T-helper 1 cell treated with Interleukin-12 subunit alpha and Interleukin-12 subunit beta and Interleukin-4 antibody, amounts not matched to agents 30 μg/mL and 1 μg/mL, for 36 hours (primary cell): ENCODE results near the gene CXCL14.

Source experiments
- H3K27ac Mint-ChIP-seq: one replicate; pipeline ENCODE4 v1.8.0; 2021; ENCODE audit warnings: mild to moderate bottlenecking, mixed read lengths
- H3K27me3 Mint-ChIP-seq: one replicate; pipeline ENCODE4 v1.8.0; 2021; ENCODE audit warnings: low read depth, mixed read lengths
- H3K36me3 Mint-ChIP-seq: one replicate; pipeline ENCODE4 v1.8.0; 2021; ENCODE audit warnings: low read depth, mixed read lengths
- H3K4me1 Mint-ChIP-seq: one replicate; pipeline ENCODE4 v1.8.0; 2021; ENCODE audit warnings: low read depth, mixed read lengths
- H3K4me3 Mint-ChIP-seq: one replicate; pipeline ENCODE4 v1.8.0; 2021; ENCODE audit warnings: mild to moderate bottlenecking, moderate library complexity, mixed read lengths
- H3K9me3 Mint-ChIP-seq: one replicate; pipeline ENCODE4 v1.8.0; 2021; ENCODE audit warnings: mixed read lengths

The CXCL14 gene

DNA sequence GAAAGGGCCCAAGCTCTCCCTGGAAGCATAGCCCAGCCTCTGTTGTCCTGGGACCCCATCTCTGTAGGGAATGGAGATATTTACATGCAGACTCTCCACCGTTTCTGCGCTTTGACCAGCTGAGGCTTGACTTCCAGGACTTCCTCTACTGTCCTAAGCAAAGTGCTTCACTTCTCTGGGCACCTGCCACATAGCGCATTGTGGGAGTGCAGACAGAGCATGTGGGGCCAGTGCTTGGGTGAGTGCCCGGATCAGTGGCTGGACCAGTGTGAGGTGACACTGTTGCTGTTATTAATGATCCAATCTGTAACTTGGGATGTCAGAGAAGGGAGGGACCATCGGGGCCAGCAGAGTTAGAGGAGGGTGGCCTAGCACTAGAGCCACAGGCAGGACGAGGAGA, 10.5 kb downstream of the CXCL14 start:
- Mint-ChIP-seq H3K4me3 (no peak overlapping the region), H3K9me3 (no peaks in the 10 kb centered on the region), H3K36me3 (no peaks in the 10 kb centered on the region), H3K4me1 (peaks cover 2% of the 10 kb centered on the region), H3K27me3 (peaks cover 23% of the 10 kb centered on the region), H3K27ac (no peak overlapping the region)

DNA sequence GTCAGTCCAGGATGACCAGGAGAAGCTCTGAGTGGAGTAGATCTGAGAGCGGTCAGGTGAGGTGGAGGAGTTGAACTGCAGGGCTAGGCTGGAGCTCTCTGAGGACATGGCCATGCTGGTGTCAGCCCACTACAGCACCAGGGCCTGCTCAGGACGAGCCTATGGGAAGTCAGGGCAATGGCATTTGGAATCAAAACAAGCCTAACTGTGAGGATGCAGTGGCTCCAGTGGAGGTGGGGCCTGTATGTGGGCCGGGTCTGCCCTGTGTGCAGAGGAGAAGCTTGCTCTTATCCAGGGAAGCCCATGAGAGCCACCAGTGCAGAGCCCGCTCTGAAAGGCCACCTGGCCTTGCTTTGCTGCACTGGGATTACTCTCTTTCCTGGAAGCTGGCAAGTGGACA, 11.1 kb downstream of the CXCL14 start:
- H3K4me1 Mint-ChIP-seq = peaks cover 2% of the 10 kb centered on the region
- H3K4me3 Mint-ChIP-seq = no peak overlapping the region
- H3K27me3 Mint-ChIP-seq = peaks cover 22% of the 10 kb centered on the region
- H3K27ac Mint-ChIP-seq = no peak overlapping the region
- H3K9me3 Mint-ChIP-seq = no peaks in the 10 kb centered on the region
- no peaks in the 10 kb centered on the region for H3K36me3 Mint-ChIP-seq

DNA sequence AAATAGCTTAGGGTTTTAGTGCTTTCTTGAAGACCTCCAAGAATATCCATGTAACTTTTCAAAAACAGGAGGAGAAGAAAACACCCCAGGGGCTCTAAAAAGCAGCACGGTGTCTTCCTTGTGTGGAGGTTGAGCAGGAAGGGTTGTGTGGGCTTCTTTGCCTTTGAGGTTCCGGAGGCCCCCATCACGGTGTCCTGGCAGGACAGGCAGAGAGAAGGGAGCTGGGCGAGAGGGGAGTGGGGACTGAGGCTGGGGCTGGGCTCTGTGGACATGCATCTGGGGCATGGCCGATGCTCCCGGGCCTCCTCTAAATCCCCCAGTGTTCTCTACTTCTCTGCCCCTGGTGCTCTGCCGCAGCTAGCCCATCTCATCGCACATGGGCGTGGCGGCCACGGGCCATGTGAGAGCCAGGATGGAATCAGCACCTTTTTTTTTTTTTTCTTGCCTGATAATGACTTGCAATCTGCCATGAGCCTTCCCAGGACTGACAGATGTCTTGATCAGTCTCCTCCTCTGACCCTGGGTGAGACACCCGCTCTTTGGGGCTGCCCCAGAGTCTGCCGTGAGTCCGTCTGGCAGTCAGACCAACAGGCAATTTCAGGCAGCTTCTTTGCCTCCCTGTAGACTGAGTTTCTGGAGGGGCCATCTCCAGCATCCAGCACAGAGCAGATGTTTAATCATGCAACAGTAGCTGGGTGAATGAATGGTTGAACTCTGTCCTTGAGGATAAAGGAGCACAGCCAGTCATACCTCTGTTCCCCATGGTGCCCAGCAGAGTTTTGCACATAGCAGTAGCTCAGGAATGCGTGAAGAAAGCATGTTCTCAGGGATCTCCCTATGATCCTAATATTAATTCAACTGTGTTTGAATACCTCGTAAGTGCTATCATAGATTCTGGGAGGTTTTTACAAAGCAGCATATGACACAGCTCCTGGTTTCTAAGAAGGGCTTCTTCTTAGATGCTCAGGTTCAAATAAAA, 12.1 kb downstream of the CXCL14 start:
- Mint-ChIP-seq H3K27me3 (peaks cover 16% of the 10 kb centered on the region), H3K9me3 (no peaks in the 10 kb centered on the region), H3K4me3 (no peak overlapping the region), H3K36me3 (no peaks in the 10 kb centered on the region), H3K27ac (no peak overlapping the region), H3K4me1 (peaks cover 2% of the 10 kb centered on the region)

DNA sequence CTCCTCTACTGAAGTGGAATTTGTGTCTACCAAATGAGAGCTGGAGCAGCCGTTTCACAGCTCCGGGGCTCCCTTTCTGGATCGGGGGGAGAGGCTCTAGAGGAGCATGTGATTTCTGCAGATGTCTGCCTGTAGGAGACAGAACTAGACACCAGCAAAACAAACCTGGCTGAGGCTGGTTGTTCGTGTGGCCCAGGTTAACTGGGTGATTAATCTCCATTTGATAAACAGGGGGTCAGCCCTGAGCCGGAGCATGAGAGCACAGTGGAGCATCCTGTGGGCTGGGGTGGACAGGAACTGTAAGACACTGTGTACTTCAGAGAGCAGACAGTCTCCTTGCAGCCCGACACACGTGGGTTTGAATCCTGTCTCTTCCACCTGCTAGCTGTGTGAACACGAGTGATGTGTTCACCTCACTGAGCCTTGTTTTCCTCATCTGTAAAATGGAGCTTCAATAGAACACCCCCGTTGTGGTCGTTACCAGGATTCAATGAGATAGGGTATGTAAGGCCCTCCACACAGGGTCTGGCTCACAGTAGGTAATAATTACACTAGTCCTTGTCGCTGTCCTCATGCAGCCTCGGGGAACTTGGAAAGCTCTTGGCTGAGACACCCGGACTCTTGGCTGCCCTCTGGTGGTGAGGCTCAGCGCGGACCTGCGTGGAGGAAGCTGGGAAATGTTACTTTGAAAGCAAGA, 12.9 kb downstream of the CXCL14 start:
- Mint-ChIP-seq H3K27ac (no peak overlapping the region), H3K9me3 (no peaks in the 10 kb centered on the region), H3K36me3 (no peaks in the 10 kb centered on the region), H3K4me1 (peaks cover 2% of the 10 kb centered on the region), H3K4me3 (no peak overlapping the region), H3K27me3 (peaks cover 16% of the 10 kb centered on the region)

DNA sequence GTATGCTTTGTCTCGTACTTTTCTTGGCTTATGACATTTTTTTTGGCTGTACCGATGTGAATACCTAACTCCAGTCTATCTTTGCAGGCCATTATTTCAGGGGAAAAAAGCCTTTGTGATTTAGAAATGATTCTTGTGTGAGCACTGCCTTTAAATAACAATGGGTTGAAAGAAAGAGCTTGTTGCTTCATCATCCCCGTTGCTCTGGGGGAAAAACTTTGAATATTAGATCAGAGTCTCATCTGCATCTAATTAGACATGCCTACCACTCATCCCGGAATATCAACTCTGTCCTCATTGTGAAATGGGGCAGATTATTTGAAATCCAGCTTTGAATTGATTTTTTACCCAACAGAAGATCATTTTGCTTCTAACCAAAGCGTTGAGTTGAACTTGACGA, 13.5 kb downstream of the CXCL14 start:
- Mint-ChIP-seq H3K27ac (no peak overlapping the region), H3K4me3 (no peak overlapping the region), H3K9me3 (no peaks in the 10 kb centered on the region), H3K4me1 (peaks cover 3% of the 10 kb centered on the region), H3K36me3 (no peaks in the 10 kb centered on the region), H3K27me3 (peaks cover 14% of the 10 kb centered on the region)

DNA sequence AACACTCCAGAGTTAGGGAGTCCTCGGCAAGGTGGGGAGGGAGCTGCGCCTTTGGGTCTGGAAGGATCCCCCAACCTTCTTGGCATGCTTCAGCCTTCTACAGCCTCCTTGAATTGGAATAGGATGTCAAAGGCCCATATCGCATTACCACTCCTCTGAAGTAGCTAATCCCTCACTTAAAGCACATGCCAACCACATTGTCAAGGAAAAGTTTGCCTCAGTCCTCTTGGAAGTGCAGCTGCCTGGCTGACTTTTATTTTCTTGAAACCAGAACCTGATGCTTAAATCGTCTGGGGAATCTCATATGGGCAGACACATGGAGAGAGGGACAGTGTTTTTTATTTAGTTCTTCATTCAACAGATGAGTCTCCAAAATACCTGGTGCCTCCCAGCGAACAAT, 14.5 kb downstream of the CXCL14 start:
- peaks cover 18% of the 10 kb centered on the region for H3K27me3 Mint-ChIP-seq
- H3K36me3 Mint-ChIP-seq = no peaks in the 10 kb centered on the region
- no peak overlapping the region for H3K27ac Mint-ChIP-seq
- H3K9me3 Mint-ChIP-seq = no peaks in the 10 kb centered on the region
- peaks cover 3% of the 10 kb centered on the region for H3K4me1 Mint-ChIP-seq
- no peak overlapping the region for H3K4me3 Mint-ChIP-seq

DNA sequence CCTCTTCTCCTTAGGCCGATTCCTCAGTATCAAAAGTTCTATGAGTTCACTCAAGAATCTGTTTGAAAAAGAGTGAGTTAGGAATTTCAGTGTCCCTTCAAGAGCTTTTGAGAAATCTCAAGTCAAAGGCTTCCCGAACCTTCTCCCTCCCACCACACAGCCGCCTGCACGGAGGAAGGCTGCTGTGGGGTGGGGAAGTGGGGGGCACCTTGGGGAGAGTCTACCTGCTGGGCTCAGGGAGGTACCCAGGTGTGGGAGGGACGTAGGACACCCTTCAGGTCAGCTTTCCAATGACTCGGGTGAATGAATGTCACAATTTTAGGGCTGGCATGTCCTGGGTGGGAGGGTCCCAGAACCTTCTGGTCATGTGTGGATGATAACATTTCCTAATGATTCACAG, 17.5 kb downstream of the CXCL14 start:
- Mint-ChIP-seq H3K27me3 (peaks cover 27% of the 10 kb centered on the region), H3K9me3 (no peaks in the 10 kb centered on the region), H3K4me1 (peaks cover 3% of the 10 kb centered on the region), H3K27ac (no peak overlapping the region), H3K36me3 (no peaks in the 10 kb centered on the region), H3K4me3 (no peak overlapping the region)

DNA sequence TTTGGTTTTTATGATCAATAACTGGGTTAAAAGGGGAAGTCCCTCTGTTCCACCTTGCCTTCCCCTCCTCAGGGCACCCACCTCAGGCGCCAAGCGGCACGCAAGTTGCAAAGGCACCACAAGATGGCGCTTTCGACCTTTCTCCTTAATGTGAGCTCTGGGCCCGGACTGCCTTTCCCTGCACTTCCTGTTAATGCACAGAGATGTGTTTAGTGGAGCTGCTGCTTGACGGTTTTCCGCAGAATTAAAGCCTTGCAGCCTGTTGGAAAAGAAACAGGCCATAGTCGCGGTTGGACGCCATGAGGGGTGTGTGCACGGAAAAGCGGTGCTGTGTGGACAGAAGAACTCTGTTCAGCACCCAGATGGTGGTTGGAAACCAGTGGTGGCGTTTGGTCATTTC, 17.9 kb downstream of the CXCL14 start:
- Mint-ChIP-seq H3K4me3 (no peak overlapping the region), H3K4me1 (peaks cover 2% of the 10 kb centered on the region), H3K27me3 (peaks cover 25% of the 10 kb centered on the region), H3K36me3 (no peaks in the 10 kb centered on the region), H3K9me3 (no peaks in the 10 kb centered on the region), H3K27ac (no peak overlapping the region)

DNA sequence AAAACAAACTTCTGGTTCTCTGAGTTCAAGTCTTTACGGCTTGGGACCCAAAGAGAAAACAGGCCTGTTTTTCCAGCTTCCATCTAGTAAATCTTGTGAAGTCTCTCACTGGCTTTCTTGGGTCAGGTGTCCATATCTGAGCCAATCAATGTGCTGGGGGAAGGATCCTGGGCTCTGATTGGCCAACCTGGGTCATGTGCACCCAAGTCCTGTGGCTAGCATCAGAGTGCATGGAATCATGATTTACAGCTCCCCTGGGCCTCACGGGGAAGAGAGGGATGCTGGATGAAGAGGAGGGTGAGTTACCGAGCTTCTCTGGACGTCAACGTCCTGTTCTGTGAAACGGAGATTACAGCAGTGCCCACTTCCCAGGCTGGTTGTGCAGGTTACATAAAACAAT, 19.4 kb downstream of the CXCL14 start:
- no peak overlapping the region for H3K27ac Mint-ChIP-seq
- no peak overlapping the region for H3K4me3 Mint-ChIP-seq
- peaks cover 2% of the 10 kb centered on the region for H3K4me1 Mint-ChIP-seq
- H3K27me3 Mint-ChIP-seq = peaks cover 21% of the 10 kb centered on the region
- H3K36me3 Mint-ChIP-seq = no peaks in the 10 kb centered on the region
- no peaks in the 10 kb centered on the region for H3K9me3 Mint-ChIP-seq

DNA sequence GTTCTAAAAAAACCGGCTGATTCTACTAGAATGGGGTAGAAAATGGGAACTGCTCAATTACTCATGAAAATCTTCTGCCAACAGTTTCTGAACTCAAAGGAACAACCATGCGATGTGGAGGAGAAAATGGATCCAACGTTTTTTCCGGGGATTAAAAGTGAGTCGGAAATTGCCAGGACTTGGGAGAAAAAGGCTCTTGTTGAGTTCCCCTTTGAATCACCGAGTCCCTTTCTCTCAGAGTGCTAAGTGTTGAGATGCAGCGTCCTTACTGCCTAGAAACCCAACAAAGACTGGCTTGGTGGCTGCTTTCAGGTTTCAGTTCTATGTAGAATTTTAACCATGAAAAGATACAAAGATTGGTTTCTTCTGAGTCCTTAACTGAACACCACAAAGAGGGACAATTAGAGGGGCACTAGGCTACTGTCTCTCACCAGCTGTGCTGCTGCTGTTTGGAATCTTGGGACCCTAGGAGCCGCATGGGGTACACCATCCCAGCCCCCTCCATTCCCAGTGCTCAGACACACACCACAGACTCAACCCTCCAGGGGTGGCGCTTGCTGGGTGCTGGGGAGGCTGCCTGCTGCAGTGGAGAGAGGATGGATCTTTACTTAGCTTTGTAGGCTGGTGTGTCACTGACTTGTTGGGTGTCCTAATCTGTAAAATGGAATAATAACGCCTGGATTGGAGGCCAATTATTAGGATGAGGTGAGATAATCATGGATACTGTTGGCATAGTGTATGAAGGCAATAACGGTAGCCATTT, 21.5 kb downstream of the CXCL14 start:
- Mint-ChIP-seq H3K4me3 (no peak overlapping the region), H3K9me3 (no peaks in the 10 kb centered on the region), H3K27ac (no peak overlapping the region), H3K4me1 (peaks cover 2% of the 10 kb centered on the region), H3K27me3 (peaks cover 24% of the 10 kb centered on the region), H3K36me3 (no peaks in the 10 kb centered on the region)

DNA sequence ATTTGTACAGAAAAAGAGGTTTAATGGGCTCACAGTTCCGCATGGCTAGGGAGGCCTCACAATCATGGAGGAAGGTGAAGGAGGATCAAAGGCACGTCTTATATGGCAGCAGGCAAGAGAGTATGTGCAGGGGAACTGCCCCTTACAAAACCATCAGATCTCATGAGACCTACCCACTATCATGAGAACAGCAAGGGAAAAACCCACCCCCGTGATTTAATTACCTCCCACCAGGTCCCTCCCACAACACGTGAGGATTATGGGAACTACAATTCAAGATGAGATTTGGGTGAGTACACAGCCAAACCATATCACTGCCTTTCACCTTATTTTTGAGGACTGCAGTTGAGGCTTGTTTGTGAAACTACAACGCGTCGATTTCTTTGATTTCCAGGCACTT, 22.2 kb downstream of the CXCL14 start:
- peaks cover 3% of the 10 kb centered on the region for H3K4me1 Mint-ChIP-seq
- H3K27me3 Mint-ChIP-seq = peaks cover 29% of the 10 kb centered on the region
- no peak overlapping the region for H3K27ac Mint-ChIP-seq
- no peak overlapping the region for H3K4me3 Mint-ChIP-seq
- no peaks in the 10 kb centered on the region for H3K36me3 Mint-ChIP-seq
- H3K9me3 Mint-ChIP-seq = no peaks in the 10 kb centered on the region

DNA sequence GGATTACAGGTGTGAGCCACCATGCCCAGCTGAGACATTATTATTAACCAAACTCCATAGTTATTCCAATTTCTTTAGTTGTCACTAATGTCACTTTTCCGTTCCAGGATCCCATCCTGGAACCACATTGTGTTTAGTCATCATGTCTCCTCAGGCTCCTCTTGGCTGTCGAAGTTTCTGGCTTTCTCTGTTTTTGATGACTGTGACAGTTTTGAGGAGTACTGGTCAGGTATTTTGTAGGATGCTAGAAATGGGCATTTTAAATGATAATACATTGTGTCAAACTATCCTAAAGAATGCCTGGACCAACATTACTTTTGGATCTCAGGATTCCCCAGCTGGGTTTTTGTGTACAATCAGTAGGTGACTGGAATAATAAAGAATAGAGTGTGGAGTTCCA, 23.3 kb downstream of the CXCL14 start:
- Mint-ChIP-seq H3K27ac (no peak overlapping the region), H3K9me3 (no peaks in the 10 kb centered on the region), H3K4me1 (peaks cover 3% of the 10 kb centered on the region), H3K4me3 (no peak overlapping the region), H3K27me3 (peaks cover 30% of the 10 kb centered on the region), H3K36me3 (no peaks in the 10 kb centered on the region)

DNA sequence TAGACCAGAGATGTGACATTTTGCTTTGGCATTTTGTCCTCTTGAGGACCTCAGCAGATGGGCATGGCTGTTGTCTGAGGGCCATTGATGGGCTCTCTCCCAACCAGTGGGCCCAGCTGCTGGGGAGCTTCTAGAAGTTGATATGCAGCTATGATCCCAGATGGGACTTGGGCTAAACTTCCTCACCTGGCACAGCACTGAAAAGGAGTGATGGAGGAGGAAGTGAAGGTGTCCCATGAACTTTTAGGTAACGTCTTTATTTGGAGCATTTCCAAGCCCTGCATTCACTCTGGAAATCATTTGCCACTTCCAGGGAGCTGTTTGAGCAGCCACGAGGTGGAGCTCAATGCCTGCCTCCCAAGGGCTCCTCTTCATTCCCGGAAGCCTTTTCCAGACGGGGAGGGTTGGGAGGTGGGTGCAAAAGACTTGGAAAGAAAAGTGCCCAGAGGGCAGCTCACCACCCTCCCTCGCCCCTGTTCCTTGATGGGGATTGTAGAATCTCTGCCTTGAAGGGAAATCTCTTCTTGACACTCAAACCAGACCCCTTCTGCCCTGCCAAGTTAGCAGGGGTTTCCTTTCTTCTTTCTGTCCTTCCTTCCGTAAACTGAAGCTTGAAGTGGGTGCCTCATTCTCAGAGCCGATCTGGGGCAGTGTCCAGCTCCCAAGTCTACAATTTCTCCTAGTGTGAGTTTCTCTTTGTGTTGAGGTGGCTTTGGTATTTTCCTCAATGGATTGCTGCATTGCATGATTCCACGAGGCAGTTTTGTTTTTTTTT, 24.9 kb downstream of the CXCL14 start:
- Mint-ChIP-seq H3K27ac (no peak overlapping the region), H3K4me3 (no peak overlapping the region), H3K27me3 (peaks cover 36% of the 10 kb centered on the region), H3K9me3 (no peaks in the 10 kb centered on the region), H3K4me1 (peaks cover 3% of the 10 kb centered on the region), H3K36me3 (no peaks in the 10 kb centered on the region)
